H1 (cell line): ENCODE data around the gene USPL1. TPM values are rescaled to one million over a fixed set of nuclear protein-coding genes. Genes with fewer than 3 reads are reported as not detected.

Experiments
- EZH2 ChIP-seq: fragments of 200-600 bp; sonication (generic); IDR thresholded peaks from 2 replicates; pipeline ENCODE4 v1.7.1; 2012; ENCODE audit warnings: low read depth, mild to moderate bottlenecking, moderate library complexity, low read length, inconsistent platforms; ENCODE audit not compliant: severe bottlenecking
- HDAC2 ChIP-seq, 2 experiments: fragments of 300-600 bp in 1 of 2; sonication (generic) in 1 of 2; IDR thresholded peaks; 2 replicates each; pipeline ENCODE4 v1.6.1; 2011 to 2012; ENCODE audit warnings: low read depth in 2 of 2, low read length in 2 of 2, mild to moderate bottlenecking in 2 of 2, moderate library complexity in 2 of 2, borderline replicate concordance in 1 of 2, inconsistent platforms in 1 of 2
- NANOG ChIP-seq: IDR thresholded peaks from 2 replicates; pipeline ENCODE4 v1.6.1; 2011; ENCODE audit warnings: low read length, low read depth, mild to moderate bottlenecking, inconsistent platforms; ENCODE audit not compliant: insufficient read depth, poor library complexity, severe bottlenecking
- PHF8 ChIP-seq: fragments of 200-600 bp; sonication (generic); conservative IDR thresholded peaks from 2 replicates; pipeline ENCODE4 v1.7.1; 2012; ENCODE audit warnings: low read depth, mild to moderate bottlenecking, inconsistent platforms, low read length, moderate library complexity
- POLR2A ChIP-seq, 2 experiments: IDR thresholded peaks; 1 replicate in 1 of 2; 2 replicates in 1 of 2; pipeline ENCODE4 v1.6.1; 2011; ENCODE audit warnings: low read depth in 2 of 2, low read length in 2 of 2, mild to moderate bottlenecking in 2 of 2; ENCODE audit errors: control extremely low read depth in 1 of 2
- POLR2AphosphoS5 ChIP-seq: IDR thresholded peaks from 2 replicates; pipeline ENCODE4 v1.6.1; 2011; ENCODE audit warnings: low read depth, low read length
- POU5F1 ChIP-seq: IDR thresholded peaks from 2 replicates; pipeline ENCODE4 v1.6.1; 2011; ENCODE audit warnings: low read depth, mild to moderate bottlenecking, low read length, moderate library complexity
- RXRA ChIP-seq: IDR thresholded peaks from 2 replicates; pipeline ENCODE4 v1.6.1; 2011; ENCODE audit warnings: low read depth, mild to moderate bottlenecking, low read length, moderate library complexity; ENCODE audit not compliant: insufficient read depth
- SP2 ChIP-seq: IDR thresholded peaks from 2 replicates; pipeline ENCODE4 v1.6.1; 2012; ENCODE audit warnings: mild to moderate bottlenecking, low read length, inconsistent platforms
- SP4 ChIP-seq: IDR thresholded peaks from 2 replicates; pipeline ENCODE4 v1.6.1; 2012; ENCODE audit warnings: low read length, inconsistent platforms
- polyA plus RNA-seq, 7 experiments: library from polyadenylated mRNA; depleted of rRNA in 3 of 7; stranded (reverse) in 5 of 7; unstranded in 2 of 7; fragments of >200 nt in 5 of 7; fragments of 200-250 nt in 2 of 7; gene quantifications; 1 replicate in 5 of 7; 2 replicates in 1 of 7; 4 replicates in 1 of 7; pipeline versions ENCODE4 v1.2.1 to v1.2.3, GENCODE V29; 2011 to 2013; ENCODE audit warnings: missing spikeins in 2 of 7, mixed read lengths in 2 of 7
- total RNA-seq: library from RNA; stranded (reverse); fragmentation: NEBNext Ultra II Directional; extraction: Animal tissue kit (Norgen Biotek cat#: 25700); gene quantifications from 2 replicates; pipeline ENCODE4 v1.2.1, GENCODE V29; 2021
- TF ChIP-seq, protein P1 (sequence below): fragments of 300-600 bp; sonication (generic); IDR thresholded peaks from 2 replicates; pipeline ENCODE4 v1.7.1; 2012; ENCODE audit warnings: low read length, moderate library complexity, mild to moderate bottlenecking, inconsistent platforms; ENCODE audit not compliant: insufficient replicate concordance

The USPL1 gene
- total and polyA plus RNA-seq, 2 of the 8 experiments (the other 6 are each of a cell fraction or from before 2014, with no cell fraction given), result 6.3 to 17.1 TPM

DNA sequence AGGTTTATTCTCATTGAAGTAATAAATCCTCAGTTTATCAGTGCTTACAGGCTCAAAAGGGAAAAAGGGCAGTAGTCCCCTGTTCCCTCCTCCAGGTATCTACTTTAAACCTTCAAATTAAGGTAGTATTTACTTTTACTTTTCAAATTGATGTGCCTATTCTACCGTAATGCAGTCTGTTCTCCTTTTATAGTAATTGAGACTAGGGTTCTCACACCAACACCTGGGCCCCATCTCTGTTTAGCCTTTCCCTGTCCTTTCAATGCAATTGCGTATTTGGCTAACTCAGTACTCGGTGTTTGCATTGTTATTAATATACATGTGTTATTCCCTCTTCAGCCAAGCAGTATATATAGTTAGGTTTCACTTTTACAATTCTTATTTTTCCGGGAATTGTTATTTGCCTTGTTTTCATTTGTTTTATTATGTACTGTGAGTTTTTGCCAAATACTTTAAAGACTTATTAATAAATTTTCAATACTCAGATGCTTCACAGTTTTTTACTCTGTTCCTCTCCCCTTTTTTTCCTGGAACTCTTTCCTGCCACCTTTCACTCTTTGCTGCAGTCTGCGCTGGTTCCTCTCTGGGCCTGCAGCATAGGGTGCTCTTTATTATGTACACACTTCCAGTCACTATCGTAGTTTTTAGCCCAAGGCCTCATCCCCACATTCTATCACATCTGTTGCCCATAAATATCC is 30.3 kb downstream of the USPL1 start (continued):
- TF ChIP-seq, protein P1, sequence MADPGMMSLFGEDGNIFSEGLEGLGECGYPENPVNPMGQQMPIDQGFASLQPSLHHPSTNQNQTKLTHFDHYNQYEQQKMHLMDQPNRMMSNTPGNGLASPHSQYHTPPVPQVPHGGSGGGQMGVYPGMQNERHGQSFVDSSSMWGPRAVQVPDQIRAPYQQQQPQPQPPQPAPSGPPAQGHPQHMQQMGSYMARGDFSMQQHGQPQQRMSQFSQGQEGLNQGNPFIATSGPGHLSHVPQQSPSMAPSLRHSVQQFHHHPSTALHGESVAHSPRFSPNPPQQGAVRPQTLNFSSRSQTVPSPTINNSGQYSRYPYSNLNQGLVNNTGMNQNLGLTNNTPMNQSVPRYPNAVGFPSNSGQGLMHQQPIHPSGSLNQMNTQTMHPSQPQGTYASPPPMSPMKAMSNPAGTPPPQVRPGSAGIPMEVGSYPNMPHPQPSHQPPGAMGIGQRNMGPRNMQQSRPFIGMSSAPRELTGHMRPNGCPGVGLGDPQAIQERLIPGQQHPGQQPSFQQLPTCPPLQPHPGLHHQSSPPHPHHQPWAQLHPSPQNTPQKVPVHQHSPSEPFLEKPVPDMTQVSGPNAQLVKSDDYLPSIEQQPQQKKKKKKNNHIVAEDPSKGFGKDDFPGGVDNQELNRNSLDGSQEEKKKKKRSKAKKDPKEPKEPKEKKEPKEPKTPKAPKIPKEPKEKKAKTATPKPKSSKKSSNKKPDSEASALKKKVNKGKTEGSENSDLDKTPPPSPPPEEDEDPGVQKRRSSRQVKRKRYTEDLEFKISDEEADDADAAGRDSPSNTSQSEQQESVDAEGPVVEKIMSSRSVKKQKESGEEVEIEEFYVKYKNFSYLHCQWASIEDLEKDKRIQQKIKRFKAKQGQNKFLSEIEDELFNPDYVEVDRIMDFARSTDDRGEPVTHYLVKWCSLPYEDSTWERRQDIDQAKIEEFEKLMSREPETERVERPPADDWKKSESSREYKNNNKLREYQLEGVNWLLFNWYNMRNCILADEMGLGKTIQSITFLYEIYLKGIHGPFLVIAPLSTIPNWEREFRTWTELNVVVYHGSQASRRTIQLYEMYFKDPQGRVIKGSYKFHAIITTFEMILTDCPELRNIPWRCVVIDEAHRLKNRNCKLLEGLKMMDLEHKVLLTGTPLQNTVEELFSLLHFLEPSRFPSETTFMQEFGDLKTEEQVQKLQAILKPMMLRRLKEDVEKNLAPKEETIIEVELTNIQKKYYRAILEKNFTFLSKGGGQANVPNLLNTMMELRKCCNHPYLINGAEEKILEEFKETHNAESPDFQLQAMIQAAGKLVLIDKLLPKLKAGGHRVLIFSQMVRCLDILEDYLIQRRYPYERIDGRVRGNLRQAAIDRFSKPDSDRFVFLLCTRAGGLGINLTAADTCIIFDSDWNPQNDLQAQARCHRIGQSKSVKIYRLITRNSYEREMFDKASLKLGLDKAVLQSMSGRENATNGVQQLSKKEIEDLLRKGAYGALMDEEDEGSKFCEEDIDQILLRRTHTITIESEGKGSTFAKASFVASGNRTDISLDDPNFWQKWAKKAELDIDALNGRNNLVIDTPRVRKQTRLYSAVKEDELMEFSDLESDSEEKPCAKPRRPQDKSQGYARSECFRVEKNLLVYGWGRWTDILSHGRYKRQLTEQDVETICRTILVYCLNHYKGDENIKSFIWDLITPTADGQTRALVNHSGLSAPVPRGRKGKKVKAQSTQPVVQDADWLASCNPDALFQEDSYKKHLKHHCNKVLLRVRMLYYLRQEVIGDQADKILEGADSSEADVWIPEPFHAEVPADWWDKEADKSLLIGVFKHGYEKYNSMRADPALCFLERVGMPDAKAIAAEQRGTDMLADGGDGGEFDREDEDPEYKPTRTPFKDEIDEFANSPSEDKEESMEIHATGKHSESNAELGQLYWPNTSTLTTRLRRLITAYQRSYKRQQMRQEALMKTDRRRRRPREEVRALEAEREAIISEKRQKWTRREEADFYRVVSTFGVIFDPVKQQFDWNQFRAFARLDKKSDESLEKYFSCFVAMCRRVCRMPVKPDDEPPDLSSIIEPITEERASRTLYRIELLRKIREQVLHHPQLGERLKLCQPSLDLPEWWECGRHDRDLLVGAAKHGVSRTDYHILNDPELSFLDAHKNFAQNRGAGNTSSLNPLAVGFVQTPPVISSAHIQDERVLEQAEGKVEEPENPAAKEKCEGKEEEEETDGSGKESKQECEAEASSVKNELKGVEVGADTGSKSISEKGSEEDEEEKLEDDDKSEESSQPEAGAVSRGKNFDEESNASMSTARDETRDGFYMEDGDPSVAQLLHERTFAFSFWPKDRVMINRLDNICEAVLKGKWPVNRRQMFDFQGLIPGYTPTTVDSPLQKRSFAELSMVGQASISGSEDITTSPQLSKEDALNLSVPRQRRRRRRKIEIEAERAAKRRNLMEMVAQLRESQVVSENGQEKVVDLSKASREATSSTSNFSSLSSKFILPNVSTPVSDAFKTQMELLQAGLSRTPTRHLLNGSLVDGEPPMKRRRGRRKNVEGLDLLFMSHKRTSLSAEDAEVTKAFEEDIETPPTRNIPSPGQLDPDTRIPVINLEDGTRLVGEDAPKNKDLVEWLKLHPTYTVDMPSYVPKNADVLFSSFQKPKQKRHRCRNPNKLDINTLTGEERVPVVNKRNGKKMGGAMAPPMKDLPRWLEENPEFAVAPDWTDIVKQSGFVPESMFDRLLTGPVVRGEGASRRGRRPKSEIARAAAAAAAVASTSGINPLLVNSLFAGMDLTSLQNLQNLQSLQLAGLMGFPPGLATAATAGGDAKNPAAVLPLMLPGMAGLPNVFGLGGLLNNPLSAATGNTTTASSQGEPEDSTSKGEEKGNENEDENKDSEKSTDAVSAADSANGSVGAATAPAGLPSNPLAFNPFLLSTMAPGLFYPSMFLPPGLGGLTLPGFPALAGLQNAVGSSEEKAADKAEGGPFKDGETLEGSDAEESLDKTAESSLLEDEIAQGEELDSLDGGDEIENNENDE, result no peak
- TF ChIP-seq POLR2AphosphoS5 (no peak), SP4 (no peak), RXRA (no peak), PHF8 (no peak), POLR2A (IDR thresholded peaks at IDR 0.05; ENCODE audit: control extremely low read depth in 1 of 2, low read depth in 2 of 2, low read length in 2 of 2) (no peak), HDAC2 (IDR thresholded peaks at IDR 0.05; ENCODE audit: borderline replicate concordance in 1 of 2, low read depth in 2 of 2, low read length in 2 of 2) (no peak), NANOG (no peak), POU5F1 (no peak), SP2 (no peak), EZH2 (no peak)
